ENCODE results near the gene CHL1.

Gene CHL1

GRCh38 chr3:196311-197148, at the start of gene CHL1:
Gene CHL1 (plus strand): TSS chr3:196763. CDS start chr3:319777, 123,014 bp downstream.
- DNase-seq, result no peak

GRCh38 chr3:151614-152189, 44.9 kb upstream of the CHL1 start:
- DNase-seq, result no peak

GRCh38 chr3:159974-160373, 36.6 kb upstream of the CHL1 start:
- DNase-seq, result no peak

- no peak for DNase-seq
These were observed 30.5 kb upstream of the CHL1 start for GRCh38 chr3:166071-166470.

GRCh38 chr3:166799-167198, 29.8 kb upstream of the CHL1 start:
- DNase-seq, result no peak

GRCh38 chr3:173886-174285, 22.7 kb upstream of the CHL1 start:
- DNase-seq, result no peak

- no peak for DNase-seq
These were observed 11.6 kb upstream of the CHL1 start for GRCh38 chr3:184976-185375.

- no peak for DNase-seq
These were observed 4.2 kb upstream of the CHL1 start for GRCh38 chr3:192215-192929.

- no peak for DNase-seq
These were observed 2.6 kb upstream of the CHL1 start for GRCh38 chr3:194001-194400.

- no peak for DNase-seq
These were observed 2.1 kb upstream of the CHL1 start for GRCh38 chr3:194421-194820.

- DNase-seq, result no peak
These were observed 897 bp upstream of the CHL1 start for GRCh38 chr3:195666-196065.

GRCh38 chr3:197149-197827, 725 bp downstream of the CHL1 start:
- DNase-seq, result no peak

GRCh38 chr3:197828-198491, 1.4 kb downstream of the CHL1 start:
- DNase-seq, result no peak

GRCh38 chr3:199835-200234, 3.3 kb downstream of the CHL1 start:
- DNase-seq, result no peak

- no peak for DNase-seq
These were observed 4.3 kb downstream of the CHL1 start for GRCh38 chr3:200758-201325.

- DNase-seq, result no peak
These were observed 7.5 kb downstream of the CHL1 start for GRCh38 chr3:204102-204501.

GRCh38 chr3:207973-208372, 11.4 kb downstream of the CHL1 start:
- no peak for DNase-seq

GRCh38 chr3:210669-211068, 14.1 kb downstream of the CHL1 start:
- DNase-seq, result no peak

- no peak for DNase-seq
These were observed 15.9 kb downstream of the CHL1 start for GRCh38 chr3:212432-212831.

- DNase-seq, result no peak
These were observed 20.7 kb downstream of the CHL1 start for GRCh38 chr3:217099-217813.

- DNase-seq, result no peak
These were observed 21.4 kb downstream of the CHL1 start for GRCh38 chr3:217948-218347.

Measured in stimulated activated CD4-positive, alpha-beta T cell treated with anti-CD3 and anti-CD28 coated beads, Interleukin-4, amount 100 ng/mL, for 4 hours (primary cell).